ENCODE data around the gene ZNF532.
A peak's percentile ranks its signal among the peaks of the same experiment; 100 is the strongest.

Gene ZNF532

GRCh38 chr18:58980991-58981390, 116.3 kb downstream of the ZNF532 start:
- no peak for DNase-seq (ENCODE audit: low spot score)

DNA sequence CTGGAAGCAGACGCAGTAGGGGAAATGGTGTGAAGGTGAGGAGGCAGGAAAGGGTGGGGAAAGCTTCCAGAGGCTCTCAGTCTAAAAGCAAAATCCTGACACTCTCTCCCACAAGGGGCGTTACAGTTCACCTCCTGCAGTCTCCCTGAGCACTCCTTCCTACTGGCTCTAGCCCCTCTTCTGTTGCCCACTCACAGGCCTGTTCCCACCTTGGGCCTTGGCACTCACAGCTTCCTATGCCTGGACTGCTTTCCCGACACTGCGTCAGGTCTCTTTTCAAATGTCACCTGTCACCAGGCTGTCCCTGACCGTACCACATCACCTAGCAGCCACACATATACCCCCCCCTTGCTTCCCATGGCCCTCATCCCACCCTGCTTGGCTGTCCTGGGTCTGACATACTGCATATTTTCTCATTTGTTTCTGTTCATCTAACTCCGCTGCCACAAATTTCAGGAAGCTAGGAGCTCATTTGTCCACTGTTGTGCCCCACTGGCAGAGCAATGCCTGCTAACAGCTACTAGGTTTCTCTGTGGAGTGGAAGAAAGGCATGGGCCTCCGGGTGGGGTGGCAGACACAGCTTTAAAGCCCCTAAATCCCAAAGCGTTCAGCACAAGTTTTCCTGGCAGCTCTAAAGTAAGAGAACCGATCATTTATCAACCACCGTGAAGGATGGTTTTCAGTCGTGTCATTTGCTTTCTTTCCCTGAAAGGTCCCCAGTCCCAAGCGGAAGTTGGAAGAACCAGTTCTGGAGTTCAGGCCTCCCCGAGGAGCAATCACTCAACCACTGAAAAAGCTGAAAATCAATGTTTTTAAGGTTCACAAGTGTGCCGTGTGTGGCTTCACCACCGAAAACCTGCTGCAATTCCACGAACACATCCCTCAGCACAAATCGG, 118.8 kb downstream of the ZNF532 start:
- no peak for DNase-seq (ENCODE audit: low spot score)

GRCh38 chr18:58988600-58988999, 123.9 kb downstream of the ZNF532 start:
- no peak for DNase-seq (ENCODE audit: low spot score)

GRCh38 chr18:58989184-58989759, 124.6 kb downstream of the ZNF532 start:
- no peak for DNase-seq (ENCODE audit: low spot score)

DNA sequence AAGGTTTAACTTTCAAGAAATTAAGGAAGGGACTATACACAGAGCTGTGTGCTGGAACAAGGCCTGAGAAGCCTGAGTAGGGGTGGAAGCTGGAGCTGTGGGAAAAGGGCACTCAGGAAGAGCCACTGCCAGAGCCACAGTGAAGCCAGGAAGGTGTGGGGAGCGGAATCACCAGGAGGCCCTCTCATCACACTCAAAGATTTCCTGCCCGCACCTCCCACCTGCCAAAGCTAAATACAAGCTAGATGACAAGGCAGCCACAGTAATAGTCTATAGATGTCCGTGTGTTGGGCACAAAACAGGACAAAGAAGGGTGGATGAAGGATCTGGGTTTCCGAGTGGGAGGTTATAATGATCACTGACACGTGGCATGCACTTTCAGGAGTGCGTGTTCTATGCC, 126.0 kb downstream of the ZNF532 start:
- no peak for DNase-seq (ENCODE audit: low spot score)

- DNase-seq (ENCODE audit: low spot score) = no peak
These were observed 126.6 kb downstream of the ZNF532 start for GRCh38 chr18:58991167-58991798.

DNA sequence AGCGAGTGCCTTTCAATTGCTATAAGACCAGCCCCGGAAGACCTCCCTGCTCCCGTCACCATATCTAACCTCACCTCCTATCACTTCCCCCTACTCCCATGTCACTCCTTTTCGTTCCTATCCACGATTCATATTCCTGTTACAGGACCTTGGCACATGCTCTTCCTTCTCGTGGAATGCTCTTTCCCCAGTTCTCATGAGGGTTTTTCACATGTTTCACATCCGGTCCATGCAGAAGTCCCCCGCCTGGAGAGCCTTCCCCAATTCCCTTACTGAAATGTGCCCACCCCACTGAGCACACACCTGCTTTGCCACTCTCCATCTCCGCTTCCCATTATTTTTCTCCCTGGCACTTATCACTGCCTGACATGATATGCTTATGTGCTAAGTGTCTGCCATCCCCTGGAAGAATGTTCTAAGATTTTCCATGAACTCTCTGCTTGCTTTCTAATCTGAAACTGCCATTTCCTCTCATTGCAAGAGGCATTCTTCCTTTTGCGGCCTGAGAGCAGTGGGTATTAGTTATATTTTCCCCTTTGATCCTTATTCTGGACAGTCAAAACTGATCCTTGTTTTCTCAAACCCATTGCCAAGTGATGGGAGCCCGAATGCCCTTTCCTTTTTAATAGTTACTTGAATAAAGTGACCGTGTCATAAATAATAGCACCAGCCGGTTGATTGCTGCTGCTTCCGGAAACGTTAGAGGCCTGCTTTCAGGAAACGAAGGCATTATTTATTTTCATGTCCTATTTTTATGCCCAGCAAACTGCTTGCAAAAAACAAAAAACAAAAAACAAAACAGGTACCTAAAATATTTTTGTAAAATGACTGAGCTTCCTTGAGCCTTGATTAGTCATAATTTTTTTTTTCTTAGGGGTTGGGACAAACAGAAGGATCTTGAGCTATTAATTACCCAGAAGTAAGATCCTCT, 127.9 kb downstream of the ZNF532 start:
- no peak for DNase-seq (ENCODE audit: low spot score)

GRCh38 chr18:58993260-58993659, 128.6 kb downstream of the ZNF532 start:
- DNase-seq (ENCODE audit: low spot score) = peak; percentile 66

GRCh38 chr18:58995663-58996062, 131.0 kb downstream of the ZNF532 start:
- no peak for DNase-seq (ENCODE audit: low spot score)

- DNase-seq (ENCODE audit: low spot score) = peak; percentile 45
These were observed 131.5 kb downstream of the ZNF532 start for GRCh38 chr18:58996131-58996641.

DNA sequence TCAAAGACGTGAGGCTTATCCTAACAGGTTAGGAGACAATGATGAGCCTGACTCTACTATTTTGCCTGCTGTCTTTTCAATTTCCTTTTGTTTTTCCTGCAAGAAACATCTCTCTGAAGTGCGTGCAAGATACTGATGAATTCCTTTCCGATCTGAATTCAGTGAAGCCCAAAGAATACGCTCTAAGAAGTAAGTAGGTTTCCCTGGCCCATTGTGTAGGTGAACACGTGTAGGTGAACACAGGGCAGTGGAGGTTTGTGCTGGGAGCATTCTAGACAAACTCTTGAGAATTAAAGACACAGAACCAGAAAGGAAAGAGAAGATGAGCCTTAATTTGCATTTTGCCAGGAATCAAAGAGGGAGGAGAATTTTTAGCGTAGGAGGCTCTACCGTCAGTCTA, 132.0 kb downstream of the ZNF532 start:
- DNase-seq (ENCODE audit: low spot score) = no peak

DNA sequence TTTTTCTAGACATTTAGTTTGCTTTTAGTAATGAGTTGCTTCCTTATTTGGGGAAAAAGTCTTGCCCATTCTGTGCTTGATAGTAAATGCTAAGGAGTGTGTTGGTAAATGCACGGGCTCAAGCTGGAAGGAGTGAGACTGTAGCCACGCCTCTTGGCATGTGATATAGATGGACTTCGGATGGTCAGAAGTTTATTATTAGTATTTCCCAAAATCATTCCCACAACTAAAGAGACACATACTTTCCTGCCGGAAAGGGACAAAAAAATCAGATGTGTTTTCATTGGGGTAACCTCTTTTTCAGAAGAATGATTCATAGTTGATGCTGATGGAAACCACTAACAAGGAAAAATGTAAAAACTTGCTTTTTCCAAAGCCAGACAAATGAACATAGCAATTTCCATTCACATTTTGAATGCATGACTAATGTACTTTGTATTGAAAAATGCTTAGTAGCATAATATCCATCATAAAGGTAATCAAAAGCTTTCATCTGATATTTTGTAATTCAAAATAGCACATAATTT, 133.2 kb downstream of the ZNF532 start:
- DNase-seq (ENCODE audit: low spot score) = peak; percentile 78

DNA sequence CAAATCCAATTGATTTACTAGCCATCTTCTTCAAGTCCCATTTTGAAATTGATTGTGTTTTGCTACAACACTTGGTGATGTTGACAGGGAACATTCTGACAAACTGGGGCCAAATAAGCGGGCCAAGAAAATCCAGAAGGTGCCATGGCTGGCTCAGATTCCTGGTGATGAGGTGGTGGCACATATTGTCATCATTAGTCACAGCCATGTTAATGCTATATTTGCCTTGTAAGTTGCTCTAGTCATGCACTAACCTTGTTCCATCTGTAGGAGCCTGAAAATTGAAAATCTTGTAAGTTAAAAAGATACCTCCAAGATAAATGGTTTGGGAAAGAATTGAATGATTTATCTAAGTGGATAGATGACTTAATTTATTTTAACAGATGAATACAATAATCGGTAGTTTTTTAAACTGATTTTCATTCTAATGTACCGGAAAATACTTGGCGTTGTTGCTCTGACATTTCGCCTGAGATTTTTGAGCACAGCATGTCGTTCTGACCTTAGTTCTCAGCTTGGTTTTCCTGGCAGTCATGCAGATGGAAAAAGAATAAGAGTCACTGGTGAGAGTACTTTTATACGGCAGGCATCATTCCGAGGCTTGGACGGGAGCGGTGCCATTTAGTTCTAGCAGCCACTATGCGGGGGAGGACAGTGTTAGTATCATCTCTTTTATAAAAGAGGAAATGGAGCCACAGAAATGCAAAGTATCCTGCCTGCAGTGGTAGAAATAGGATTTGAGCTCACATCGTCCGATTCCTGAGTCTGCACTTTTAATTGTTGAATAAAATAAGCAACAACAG, 133.9 kb downstream of the ZNF532 start:
- peak; percentile 68 for DNase-seq (ENCODE audit: low spot score)

- no peak for DNase-seq (ENCODE audit: low spot score)
These were observed 136.5 kb downstream of the ZNF532 start for GRCh38 chr18:59001166-59001565.

DNA sequence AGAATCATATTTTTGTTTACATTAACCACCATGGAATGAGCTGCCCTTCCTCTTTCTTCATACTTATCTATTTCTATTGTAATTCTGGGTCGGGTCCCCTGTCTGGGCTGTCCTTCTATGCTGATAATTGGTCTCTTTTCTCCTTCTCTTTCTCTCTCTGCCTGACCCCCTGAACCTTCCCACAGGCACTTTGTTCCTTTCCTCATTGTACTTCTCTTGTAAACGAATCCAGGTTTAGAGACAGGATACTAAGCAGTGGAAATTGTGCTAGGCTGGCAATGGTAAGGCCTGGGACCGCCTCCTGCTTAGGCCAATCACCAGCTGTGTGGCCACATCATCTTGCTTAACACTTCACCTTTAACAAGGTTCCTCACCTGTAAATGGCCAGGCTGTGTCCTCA, 137.0 kb downstream of the ZNF532 start:
- DNase-seq (ENCODE audit: low spot score) = no peak

GRCh38 chr18:59002974-59003594, 138.4 kb downstream of the ZNF532 start:
- DNase-seq (ENCODE audit: low spot score) = no peak

DNA sequence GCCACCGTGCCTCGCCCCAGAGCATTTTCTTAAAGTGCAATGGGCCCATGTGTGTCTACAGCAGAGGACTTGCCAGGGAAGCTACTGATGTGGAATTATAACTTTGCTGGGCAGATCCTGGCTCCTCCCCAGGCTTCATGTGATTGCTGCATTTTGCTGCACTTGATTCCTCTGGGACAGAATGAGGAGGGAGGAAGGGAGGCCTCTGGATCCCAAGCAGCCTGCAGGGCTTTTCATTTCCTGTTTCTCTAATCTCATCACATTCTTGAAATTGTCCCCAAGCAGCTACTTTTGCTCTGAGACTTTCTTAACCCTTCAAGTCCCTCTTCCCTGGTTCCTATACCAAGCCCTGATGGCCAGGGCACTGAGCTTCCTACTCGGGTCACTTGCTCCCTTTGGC, 140.6 kb downstream of the ZNF532 start:
- DNase-seq (ENCODE audit: low spot score) = peak; percentile 75

DNA sequence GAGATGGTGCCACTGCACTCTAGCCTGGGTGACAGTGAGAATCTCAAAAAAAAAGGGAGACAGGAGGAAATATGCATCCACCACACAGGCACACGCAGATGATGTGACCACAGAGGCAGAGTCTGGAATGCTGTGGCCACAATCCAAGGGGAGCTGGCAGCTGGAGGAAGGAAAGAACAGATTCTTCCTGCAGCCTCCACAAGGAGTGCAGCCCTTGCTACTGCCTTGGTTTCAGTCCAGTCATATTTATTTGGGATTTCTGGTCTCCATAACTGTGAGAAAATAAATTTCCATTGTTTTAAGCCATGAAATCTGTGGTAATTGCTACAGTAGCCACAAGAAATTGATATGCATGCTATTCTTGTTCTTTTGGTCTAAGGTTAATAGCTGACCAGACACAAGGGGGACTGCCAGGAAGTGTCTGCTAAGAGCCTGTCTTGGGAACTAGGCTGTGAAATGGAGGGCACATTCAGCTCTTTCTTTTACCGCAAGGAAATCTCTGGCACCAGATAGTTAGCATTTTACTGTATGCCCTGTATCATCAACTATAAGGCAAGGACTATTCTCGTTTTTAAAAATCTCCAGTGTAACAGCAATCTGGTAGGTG, 141.9 kb downstream of the ZNF532 start:
- peak; percentile 57 for DNase-seq (ENCODE audit: low spot score)

DNA sequence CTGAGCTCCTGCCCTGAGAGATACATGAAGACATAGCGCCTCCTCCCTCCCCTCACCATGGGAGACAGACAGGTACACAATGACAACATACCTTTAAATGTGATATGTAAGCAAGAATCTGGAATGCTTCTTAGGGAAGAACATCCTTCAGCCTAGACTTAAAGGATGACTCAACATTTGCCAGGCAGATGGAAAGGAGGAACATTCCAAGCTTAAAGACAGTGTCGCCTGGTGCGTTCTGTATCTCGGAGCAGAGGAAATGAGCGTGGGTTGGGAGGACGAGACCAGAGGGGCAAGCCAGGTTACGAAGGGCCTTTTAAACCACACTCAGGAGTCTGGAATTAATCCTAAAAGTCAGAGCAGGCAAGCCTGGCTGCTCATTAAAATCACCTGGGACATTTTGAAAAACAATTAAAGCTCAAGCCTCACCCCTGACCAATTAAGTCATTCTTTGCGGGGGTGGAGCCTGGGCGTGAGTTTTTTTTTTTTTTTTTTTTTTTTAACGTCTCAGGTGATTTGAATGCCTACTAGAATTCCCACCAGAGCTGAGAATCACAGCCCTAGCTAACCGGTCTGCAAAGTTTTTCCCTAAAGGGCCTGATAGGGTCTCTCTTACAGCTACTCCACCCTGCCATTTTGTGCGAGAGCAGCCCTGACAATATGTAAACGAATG, 143.8 kb downstream of the ZNF532 start:
- DNase-seq (ENCODE audit: low spot score) = peak; percentile 71
